HG03135 (cell line): ENCODE measurements around the gene C14orf180.
"Not testable (repeated sequence)": the region's sequence is repeated elsewhere in the genome, so short reads cannot be mapped to it uniquely, and the experiment has no call there.

Experiments
- ATAC-seq: cut with Tn5 transposase; IDR thresholded peaks from one replicate; pipeline ENCODE4 v1.9.1; 2021; ENCODE audit warnings: mild to moderate bottlenecking, moderate library complexity; ENCODE audit not compliant: unreplicated experiment

The C14orf180 gene

DNA sequence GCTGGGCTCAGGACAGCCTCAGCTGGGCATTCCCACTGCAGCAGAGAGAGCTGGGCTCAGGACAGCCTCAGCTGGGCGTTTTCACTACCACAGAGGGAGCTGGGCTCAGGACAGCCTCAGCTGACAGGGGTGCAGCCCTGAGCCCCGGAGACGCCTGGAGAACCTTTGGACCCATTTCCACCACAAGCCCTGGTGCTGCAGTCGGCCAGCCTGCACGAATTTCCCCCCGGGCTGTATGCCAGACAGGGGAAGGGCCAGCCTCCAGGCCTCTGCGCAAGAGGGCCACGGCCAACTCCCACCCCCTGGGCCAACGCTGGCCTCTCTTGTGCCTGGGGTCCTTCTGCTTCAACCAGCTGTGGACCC, 2.6 kb upstream of the C14orf180 start:
- ATAC-seq, result no peak

DNA sequence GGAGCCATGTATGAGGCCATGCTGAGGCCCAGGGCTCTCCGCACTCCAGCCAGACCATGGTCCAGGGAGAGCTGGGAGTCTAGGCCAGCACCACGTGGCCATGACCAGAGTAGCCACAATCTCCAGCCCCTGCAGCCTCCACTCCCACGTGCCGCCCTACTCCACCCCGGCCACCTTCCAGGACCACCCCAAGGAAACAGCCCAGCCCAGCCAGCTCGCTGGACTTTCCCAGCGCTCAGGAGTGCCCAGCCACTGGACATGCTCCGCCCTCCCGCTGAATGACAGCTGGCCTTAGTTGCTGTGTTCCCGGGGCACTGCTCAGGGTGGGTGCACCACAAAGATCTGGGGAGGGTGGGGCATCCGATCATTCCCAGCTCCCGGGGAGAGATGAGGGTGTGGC, 2.1 kb upstream of the C14orf180 start:
- no peak for ATAC-seq

DNA sequence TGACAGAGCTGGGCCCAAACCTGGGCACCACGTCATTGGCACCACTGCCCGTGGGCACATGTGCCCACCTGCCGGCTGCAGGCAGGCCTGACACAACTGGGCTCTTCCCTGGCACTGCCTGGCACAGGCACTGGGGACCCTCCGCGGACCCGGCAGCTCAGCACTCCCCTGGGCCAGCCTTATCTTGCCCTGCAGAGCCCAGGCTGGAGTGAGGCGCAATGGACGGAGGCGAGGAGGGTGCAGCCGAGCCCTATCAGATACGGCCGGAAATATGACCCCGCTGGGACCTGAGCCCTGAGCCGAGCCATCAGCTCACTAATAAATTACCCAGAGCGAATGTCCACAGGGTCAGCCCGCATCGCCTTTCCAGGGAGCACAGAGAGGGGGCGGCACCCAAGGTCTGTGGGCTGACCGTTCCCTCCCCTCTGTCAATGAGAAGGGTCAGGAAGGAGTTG, 1.7 kb upstream of the C14orf180 start:
- ATAC-seq, result no peak

DNA sequence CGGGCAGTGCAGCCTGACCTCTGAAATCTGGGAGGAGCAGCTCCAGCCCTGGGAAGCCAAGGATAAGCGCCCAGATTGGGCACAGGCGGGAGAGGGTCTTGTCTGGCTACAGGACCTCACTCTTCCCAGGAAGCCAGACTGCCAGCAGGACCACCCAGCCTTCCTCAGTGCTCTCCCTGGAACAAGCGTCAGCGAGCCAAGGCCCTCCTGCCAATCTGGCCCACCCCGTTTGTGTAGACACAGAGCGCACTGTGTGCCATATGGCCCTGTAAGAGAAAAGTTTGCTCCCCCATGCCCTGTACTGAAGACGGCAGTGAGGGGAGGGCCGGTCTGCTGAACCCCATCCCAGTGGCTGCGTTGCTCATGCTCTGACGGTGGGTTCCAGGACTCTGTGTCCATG, 1.2 kb upstream of the C14orf180 start:
- no peak for ATAC-seq

DNA sequence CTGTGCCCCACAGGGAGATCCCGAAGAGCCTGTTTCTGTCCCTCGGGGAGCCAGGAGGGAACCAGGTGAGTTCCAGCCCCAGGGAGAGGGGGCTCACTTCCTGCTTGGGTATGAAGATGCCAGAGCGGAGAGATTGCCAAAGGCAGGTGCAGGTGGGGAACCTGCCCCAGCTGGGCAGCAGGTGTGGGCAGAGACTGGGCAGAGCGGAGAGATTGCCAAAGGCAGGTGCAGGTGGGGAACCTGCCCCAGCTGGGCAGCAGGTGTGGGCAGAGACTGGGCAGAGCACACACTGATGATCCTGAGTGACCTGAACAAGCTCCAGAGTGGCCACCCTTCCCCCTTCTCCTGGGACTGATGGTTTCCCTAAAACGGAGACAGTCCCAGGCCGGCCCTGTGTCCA, 375 bp downstream of the C14orf180 start:
- ATAC-seq, result not testable (repeated sequence)

DNA sequence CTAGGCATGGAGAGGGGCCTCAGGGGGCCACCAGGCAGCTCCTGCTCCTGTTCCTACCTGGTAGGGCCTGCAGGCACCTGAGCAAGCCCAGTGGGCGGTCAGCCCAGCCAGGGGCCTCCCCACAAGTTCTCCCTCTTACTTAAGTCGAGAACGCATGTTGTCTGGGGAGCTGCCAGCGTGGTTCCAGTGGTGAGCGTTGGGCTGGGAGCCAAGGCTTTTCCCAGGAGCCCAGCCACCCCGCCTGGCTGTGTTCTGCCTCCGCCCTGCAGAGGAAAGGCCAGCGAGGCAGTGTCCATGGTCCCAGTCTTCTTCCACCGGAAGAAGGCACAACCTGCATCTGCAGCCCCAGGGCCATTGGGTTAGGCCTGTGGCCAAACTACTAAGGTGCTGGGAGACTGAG, 1.4 kb downstream of the C14orf180 start:
- no peak for ATAC-seq

DNA sequence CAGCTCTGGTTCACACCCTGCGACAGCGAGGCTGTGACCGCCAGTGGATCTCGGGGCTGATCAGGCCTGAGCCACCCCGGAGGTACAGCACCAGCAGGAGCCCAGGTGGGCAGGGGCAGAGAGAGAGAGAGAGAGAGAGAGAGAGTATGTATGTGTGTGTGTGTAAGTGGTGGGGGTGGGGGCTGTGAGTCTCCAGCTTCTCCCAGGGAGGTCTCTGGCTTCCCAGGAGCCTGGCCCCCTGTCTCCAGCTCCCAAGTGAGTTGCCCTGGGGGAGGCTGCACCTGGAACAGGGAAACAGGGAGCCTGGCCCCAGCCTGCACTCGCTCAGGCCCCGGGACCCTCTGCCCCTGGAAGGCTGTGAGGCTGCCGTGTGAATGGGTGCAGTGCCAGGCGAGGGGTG, 2.0 kb downstream of the C14orf180 start:
- ATAC-seq, result no peak

DNA sequence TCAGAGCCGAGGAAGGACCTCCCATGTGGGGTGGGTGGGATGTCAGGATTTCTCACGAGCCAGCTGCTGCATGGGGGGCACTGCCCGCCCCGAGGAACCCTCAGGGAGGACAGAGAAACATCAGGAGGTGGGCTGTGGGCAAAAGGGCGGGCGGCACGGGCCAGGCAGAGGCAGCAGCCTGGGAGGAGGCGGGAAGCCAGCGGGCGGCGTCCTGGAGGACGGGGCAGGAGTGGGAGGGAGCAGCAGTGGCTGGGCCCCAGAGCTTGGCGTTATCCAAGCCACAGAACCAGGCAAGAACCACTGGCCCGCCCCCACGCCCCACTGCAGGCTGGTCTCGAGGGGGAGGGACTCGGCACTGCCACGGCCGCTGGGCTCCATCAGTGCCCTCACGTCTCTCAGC, 2.4 kb downstream of the C14orf180 start:
- no peak for ATAC-seq

DNA sequence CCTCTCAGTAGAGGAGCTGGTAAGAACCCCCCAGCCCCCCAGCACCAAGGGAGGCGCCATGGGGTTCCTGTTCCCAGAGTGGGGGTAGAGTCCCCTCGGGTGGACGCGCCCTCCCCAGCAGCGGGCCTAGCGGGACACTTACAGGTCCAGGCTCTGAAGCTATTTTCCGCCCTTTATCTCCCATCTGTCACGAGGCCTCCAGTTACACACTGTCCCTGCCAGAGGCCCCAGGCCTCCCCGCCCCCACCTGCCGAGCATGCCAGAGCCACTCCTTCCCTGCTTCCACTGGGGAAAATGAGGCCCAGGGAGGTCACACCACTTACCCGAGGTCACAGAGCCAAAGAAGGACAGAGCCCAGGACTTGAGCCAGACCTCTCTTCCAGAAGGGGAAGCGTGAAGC, 3.1 kb downstream of the C14orf180 start:
- no peak for ATAC-seq

DNA sequence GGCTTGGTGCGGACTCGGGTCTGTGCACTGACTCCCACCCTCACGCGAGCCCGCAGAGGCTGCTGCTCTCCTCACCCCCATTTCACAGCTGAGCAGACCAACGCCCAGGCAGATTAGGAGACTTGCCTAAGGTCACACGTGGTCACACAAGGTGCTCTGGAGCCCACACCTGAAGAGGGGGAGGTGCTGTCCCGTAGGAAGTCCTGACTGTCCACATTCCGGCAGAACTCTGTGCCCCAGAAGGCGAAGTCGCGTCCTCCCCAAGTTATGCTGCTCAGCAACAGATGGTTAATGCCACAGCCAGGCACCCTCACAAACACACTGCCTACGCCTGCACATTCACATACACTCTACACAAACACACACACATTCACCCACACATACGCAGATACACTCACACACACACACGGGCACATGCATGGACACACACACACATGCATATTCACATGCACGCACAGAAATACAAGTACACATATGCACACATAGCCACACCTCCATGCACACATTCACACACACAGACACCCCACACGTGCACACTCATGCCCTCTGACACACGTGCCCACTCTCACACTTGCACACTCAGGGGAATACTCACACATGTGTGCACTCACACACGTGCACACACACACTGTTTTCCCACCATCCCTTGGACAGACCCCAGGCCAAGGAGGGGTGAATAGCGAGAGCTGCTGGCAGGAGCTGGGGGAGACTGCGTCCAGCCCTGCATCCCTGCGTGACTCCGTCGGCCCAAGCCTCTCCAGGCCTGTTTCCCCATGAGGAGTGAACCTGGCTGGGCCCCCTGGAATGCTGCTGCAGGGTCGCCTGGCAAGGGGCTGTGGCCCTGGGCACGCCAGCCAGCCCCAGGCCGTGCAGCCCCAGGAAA, 4.1 kb downstream of the C14orf180 start:
- no peak for ATAC-seq

DNA sequence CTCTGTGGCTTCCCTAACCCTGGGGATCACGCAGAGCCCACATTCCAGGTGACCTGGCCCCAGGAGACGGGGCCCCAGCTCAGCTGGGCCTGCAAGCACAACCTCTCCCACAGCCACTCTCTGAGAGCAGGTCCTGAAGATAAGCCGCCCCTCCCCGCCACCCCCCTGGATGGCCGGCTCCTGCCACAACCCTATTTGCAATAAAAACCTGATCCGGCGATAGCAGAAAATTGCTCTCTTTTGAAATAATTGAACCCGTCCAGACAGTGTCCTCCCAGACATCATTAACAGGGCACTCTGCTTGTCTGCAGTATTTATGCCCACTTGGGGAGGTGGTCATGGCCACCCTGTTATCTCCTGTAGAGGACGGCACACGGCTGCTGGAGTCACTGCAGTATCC, 5.0 kb downstream of the C14orf180 start:
- ATAC-seq, result no peak

DNA sequence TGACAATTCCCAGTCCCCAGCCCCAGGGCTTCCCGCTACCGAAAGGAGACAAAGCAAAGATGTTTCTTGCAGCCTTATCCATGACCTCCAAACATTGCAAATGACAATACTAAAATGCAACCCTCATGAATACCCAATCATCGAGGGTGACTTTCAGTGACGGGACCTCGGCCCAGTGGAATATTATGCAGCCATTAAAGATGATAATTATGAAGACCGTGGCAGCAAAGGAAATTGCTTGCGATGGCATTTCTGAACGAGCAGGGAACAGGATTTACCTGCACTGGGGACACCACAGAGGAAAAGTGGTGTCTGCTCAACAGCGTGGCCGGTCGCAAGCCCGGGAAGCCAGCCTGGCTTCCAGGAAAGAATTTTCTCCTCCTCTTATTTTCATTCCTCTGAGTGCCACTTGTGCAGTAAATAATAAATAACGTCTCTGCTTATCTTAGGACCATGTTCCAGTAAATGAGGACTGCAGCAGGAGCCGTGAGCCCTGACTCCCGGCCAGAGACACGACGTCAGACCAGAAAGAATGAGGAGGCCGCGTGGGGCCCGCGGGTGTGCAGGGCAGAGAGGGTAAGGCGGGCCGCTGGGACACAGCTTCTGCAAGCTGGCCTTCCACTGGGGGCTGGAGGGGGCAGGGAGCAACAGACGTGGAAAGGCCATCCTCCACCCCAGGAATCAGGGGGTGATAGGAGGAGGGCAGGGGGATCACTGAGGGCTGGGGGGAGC, 6.6 kb downstream of the C14orf180 start:
- no peak for ATAC-seq

DNA sequence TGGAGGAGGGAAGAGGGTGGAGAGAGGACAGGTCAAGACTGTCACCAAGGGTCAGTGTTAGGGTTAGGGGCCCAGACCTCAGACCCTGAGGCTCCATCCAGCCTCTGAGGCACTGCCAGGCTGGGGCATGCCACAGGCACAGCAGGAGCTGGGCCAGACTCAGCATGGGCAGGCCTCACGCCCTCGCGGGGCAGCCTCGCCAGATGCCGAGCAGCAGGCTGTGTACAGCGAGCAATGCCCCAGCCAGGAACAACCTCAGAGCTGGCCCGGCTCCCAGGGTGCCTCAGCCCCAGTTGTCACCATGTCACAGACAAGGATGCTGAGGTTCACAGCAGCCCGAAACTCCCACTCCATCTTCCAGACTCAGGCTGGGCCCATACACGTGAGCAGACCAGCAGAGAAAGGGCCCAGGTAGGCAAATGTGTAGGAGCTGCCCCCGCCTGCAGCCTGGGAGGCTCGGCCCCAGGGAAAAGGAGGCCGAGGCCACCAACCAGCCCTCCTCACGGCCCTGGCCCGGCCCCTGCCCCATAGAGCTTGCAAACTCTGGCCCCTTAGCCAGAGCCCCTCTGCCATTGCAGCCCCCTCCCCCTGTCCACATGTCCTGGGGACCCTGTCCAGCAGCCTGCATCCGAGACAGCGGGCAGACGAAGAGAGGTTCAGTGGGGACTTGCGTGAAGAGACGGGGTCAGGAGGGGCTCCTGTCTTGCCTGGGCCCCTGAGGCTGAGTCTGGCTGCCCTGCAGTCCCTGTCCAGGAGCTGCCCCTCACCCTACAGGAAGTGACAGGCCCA, 7.5 kb downstream of the C14orf180 start:
- ATAC-seq, result no peak

DNA sequence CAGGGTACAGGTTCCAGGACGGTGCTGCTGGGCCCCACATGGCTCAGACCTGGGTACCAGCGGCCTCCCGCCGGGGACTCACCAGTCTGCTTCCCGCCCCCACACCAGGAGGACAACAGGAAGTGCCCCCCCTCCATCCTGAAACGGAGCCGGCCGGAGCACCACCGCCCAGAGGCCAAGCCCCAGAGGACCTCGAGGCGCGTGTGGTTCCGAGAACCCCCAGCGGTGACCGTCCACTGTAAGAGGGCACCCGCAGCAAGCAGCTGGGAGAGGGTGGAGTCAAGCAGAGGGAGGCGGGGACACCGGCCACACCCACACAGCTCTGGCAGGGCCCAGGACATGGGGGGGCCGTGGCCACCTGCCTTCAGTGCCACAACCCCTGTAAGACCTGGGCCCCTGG, 8.1 kb downstream of the C14orf180 start:
- ATAC-seq, result no peak

DNA sequence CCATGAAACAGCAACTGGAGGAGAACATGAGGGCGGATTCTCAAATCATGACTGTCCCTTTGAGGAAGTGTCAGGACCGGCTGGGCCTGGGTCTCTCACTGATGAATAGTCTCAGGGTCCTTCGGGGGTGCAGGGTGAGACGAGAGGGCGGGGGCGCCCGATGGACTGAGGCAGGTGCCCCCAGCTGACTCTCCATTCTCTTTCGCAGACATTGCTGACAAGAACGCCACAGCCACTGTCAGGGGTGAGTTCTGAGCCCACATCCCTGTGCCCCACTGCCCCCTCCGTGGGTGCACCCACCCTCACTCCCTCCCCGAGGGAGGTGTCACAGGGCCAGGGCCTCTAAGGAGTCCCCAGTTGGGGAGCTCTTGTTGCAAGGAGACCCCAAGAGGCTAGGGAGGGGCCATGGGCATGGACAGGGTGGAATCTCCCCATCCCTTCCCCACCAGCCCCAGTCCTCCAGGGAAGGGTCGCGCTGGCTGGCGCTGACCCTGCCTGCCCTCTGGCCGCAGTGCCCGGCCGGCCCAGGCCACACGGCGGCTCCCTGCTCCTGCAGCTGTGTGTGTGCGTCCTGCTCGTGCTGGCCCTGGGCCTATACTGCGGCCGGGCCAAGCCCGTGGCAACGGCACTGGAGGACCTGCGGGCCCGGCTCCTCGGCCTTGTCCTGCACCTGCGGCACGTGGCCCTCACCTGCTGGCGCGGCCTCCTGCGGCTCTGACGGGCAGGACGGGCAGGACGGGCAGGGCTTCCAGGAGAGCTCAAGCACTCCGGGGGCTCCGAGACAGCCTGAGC, 8.7 kb downstream of the C14orf180 start:
- ATAC-seq, result no peak

DNA sequence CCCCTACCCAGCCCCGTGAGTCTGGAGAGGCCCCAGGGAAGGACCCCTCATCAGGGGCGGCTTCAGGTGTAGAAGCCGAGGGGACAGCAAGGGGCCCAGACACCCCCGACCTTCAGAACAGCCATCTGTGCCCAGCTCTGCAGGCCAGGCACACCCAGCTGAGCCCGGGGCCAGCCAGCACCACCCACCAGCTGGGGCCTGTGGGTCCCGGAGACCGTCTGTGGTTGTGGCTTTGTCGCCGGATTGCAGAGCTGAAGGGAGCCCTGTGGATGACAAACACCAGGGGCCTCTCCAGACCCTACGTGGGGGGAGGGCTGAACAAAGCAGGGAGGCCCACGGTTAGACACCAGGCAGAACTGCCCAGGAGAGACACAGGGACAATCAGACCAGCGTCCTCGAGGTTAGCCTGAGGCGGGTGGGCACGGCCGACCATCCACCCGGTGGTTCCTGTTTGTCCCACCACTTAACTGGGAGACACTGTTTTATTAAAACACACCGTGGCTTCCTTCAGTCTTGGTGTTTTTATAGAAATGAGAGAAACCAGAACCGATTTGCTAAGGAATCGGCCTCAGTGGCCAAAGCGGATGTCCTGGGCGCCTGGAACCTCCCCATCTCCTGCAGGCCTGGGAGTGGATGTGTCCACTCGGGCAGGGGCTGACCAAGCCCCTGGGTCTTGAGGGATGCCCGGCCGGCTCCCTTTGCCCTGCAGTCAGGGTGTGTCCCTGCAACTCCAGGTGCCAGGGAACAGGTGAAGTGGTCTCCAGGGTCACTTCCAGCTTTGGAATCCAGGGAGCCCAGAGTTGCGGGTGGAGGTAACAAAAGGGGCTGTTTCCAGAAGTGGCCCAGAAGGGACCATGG, 10.0 kb downstream of the C14orf180 start:
- no peak for ATAC-seq

DNA sequence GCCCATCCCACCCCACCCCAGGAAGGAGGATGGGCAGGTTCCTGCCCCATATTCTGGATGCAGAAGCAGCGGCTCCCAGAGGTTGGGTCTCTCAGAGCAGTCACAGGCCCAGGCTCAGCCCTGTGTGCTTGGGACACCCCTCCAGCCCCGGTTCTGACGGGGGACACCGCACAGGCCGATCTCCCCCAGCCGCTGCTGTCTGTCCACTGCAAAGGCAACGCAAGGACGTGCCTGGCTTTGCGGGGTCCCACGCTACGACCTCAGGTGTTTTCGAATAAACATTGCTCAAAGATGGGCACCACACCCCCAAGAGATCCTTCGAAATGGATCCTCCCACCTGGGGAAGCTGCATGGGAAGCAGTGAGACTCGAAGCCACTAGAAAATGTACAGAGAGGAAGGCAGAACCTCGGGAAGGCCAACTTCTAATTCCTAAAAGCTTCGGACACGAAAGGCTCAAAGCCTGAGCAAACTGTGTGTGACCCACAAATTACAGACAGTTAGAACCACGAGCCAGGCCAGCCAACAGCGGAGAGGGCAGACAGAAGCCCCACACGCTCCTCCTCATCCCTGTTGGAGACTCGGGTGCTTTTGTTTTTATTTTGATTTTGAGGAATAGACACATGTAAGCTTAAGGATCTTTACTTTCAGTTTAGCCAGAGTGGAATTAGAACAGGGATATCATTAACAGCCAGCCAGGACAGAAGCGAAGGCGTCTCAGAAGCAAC, 10.8 kb downstream of the C14orf180 start:
- ATAC-seq, result no peak

DNA sequence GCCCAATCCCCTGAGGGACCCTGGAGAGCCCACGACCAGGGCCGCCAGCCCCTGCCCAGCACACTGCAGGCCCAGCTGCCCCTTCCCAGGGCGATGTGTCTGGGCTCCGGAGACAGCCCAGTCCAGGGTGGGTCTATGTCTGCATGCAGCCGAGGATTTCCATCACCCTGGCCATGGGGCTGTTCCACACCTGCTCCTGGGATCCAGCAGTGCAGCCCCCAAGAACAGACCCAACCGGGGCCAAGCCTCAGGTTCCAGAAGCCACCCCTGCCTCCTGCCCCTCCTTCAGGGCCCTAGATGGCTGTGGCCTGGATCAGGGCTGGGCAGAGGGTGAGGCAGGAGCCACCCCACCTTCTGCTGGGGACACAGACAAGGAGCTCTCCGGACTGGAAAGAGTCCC, 11.5 kb downstream of the C14orf180 start:
- no peak for ATAC-seq
